Esophagus muscularis mucosa (tissue), 4 donors: Measurements from ENCODE around the gene MRPL39. TPM values are rescaled to one million over a fixed set of nuclear protein-coding genes. Genes with fewer than 3 reads are reported as not detected.

Experiments
- DNase-seq: peaks from one replicate; pipeline ENCODE4 v3.0.0-alpha.2; 2017; ENCODE audit errors: extremely low spot score
- H3K27ac ChIP-seq, 4 donors: fragments of 200-600 bp; sonication (generic); replicated peaks in 1 of 4; 1 replicate in 3 of 4; 2 replicates in 1 of 4; pipeline ENCODE4 v1.5.1; 2016 to 2019; ENCODE audit warnings: mild to moderate bottlenecking in 1 of 4
- H3K27me3 ChIP-seq, 4 donors: fragments of 200-600 bp; sonication (generic); one replicate each; pipeline versions ENCODE4 v1.5.1 to v1.6.0; 2016 to 2019
- H3K36me3 ChIP-seq, 4 donors: fragments of 200-600 bp; sonication (generic); one replicate each; pipeline ENCODE4 v1.5.1; 2016 to 2019
- H3K4me1 ChIP-seq, 4 donors: fragments of 200-600 bp; sonication (generic); one replicate each; pipeline ENCODE4 v1.5.1; 2016 to 2019
- H3K4me3 ChIP-seq, 4 donors: fragments of 200-600 bp; sonication (generic); 1 replicate in 2 of 4; 2 replicates in 2 of 4; pipeline ENCODE4 v1.5.1; 2016 to 2019; ENCODE audit warnings: mild to moderate bottlenecking in 4 of 4, moderate library complexity in 1 of 4
- H3K9me3 ChIP-seq, 4 donors: fragments of 200-600 bp; sonication (generic); 1 replicate in 3 of 4; 2 replicates in 1 of 4; pipeline ENCODE4 v1.5.1; 2016 to 2019
- CTCF ChIP-seq, 3 experiments: fragments of 200-600 bp in 2 of 3; fragments of 450-650 bp in 1 of 3; sonication (generic) in 2 of 3; IDR thresholded peaks; one replicate each; pipeline ENCODE4 v1.5.1; 2017 to 2019; ENCODE audit warnings: antibody characterized with exemption in 3 of 3, mild to moderate bottlenecking in 2 of 3, moderate library complexity in 1 of 3
- EP300 ChIP-seq: sonication (generic); formaldehyde crosslinking; IDR thresholded peaks from one replicate; pipeline ENCODE4 v1.6.1; 2017; ENCODE audit warnings: antibody characterized with exemption
- POLR2A ChIP-seq: fragments of 450-650 bp; IDR thresholded peaks from one replicate; pipeline ENCODE4 v1.6.1; 2017; ENCODE audit warnings: antibody characterized with exemption, moderate library complexity, mild to moderate bottlenecking, low read depth
- POLR2AphosphoS5 ChIP-seq, 2 donors: sonication (generic); formaldehyde crosslinking; IDR thresholded peaks; one replicate each; pipeline ENCODE4 v1.6.1; 2017; ENCODE audit warnings: antibody characterized with exemption in 2 of 2
- WGBS: methylation state at CpG from one replicate; pipeline ENCODE4 v1.1.5; 2018; 5-methylcytosine and 5-hydroxymethylcytosine counted together
- intact Hi-C: fragments of 100-400 bp; cut with DNase I; formaldehyde crosslinking; loops from one replicate; pipeline ENCODE4 v1.15.1; 2023
- total RNA-seq, 4 donors: library from RNA; depleted of rRNA; stranded (reverse); fragments of >200 nt; gene quantifications; one replicate each; pipeline versions ENCODE4 v1.1.0 to v1.2.1, GENCODE V29; 2016

MRPL39 gene
- total RNA-seq, 4 donors from 2014 or later, result 22.0 to 31.8 (median 27.4) TPM

- TF ChIP-seq CTCF (IDR thresholded peaks at IDR 0.05) (no peak), EP300 (no peak), POLR2A (no peak), POLR2AphosphoS5 (IDR thresholded peaks at IDR 0.05) (no peak)
- H3K4me1 ChIP-seq, result no peaks in the 10 kb centered on the region
- H3K4me3 ChIP-seq, result no peak overlapping the region
- no peak for DNase-seq
- H3K27ac ChIP-seq, result no peak overlapping the region
- no peaks in the 10 kb centered on the region for H3K9me3 ChIP-seq
- intact Hi-C loops, result no loop called here
- H3K36me3 ChIP-seq, result peaks cover 1 to 50% (median 21%) of the 10 kb centered on the region in 4 donors
- no peaks in the 10 kb centered on the region for H3K27me3 ChIP-seq
- 96% methylated on average over 5 of the region's 5 CpGs for WGBS
These were observed 24.4 kb downstream of the MRPL39 start for GRCh38 chr21:25582888-25583287.

GRCh38 chr21:25582164-25582790 is 25.0 kb downstream of the MRPL39 start:
- no peak overlapping the region for H3K4me3 ChIP-seq
- 91% methylated on average over 3 of the region's 3 CpGs for WGBS
- no peaks in the 10 kb centered on the region for H3K4me1 ChIP-seq
- H3K27me3 ChIP-seq, result no peaks in the 10 kb centered on the region
- H3K36me3 ChIP-seq, result peaks cover 5 to 46% (median 17%) of the 10 kb centered on the region in 4 donors
- no peaks in the 10 kb centered on the region for H3K9me3 ChIP-seq
- intact Hi-C loops, result no loop called here
- DNase-seq, result no peak
- TF ChIP-seq POLR2A (no peak), EP300 (no peak), CTCF (IDR thresholded peaks at IDR 0.05) (no peak), POLR2AphosphoS5 (IDR thresholded peaks at IDR 0.05) (no peak)
- H3K27ac ChIP-seq, result no peak overlapping the region

- TF ChIP-seq POLR2A (no peak), POLR2AphosphoS5 (IDR thresholded peaks at IDR 0.05) (no peak), EP300 (no peak), CTCF (IDR thresholded peaks at IDR 0.05) (no peak)
- no peak overlapping the region for H3K27ac ChIP-seq
- H3K36me3 ChIP-seq, result peaks cover 5 to 48% (median 16%) of the 10 kb centered on the region in 4 donors
- intact Hi-C loops, result no loop called here
- H3K4me3 ChIP-seq, result no peak overlapping the region
- no peaks in the 10 kb centered on the region for H3K9me3 ChIP-seq
- no peak for DNase-seq
- H3K27me3 ChIP-seq, result no peaks in the 10 kb centered on the region
- WGBS, result 93% methylated on average over 3 of the region's 3 CpGs
- H3K4me1 ChIP-seq, result no peaks in the 10 kb centered on the region
These were observed 25.7 kb downstream of the MRPL39 start for GRCh38 chr21:25581582-25581981.

GRCh38 chr21:25580912-25581260 is 26.4 kb downstream of the MRPL39 start:
- H3K4me1 ChIP-seq, result no peaks in the 10 kb centered on the region
- H3K4me3 ChIP-seq, result no peak overlapping the region
- no peaks in the 10 kb centered on the region for H3K27me3 ChIP-seq
- no peaks in the 10 kb centered on the region for H3K9me3 ChIP-seq
- peaks cover 5 to 47% (median 16%) of the 10 kb centered on the region in 4 donors for H3K36me3 ChIP-seq
- no peak overlapping the region for H3K27ac ChIP-seq
- 100% methylated on average over 4 of the region's 4 CpGs for WGBS
- no peak for DNase-seq
- intact Hi-C loops, result no loop called here
- TF ChIP-seq POLR2A (no peak), EP300 (no peak), CTCF (IDR thresholded peaks at IDR 0.05) (no peak), POLR2AphosphoS5 (IDR thresholded peaks at IDR 0.05) (no peak)
